Motor neuron (in vitro differentiated cells): ENCODE measurements around the gene DLX4. TPM values are rescaled to one million over a fixed set of nuclear protein-coding genes. Genes with fewer than 3 reads are reported as not detected.

Source experiments
- ATAC-seq, 8 experiments: fragments of 200-7000 bp; cut with Tn5 transposase; replicated peaks in 6 of 8; 2 replicates each; pipeline ENCODE4 v1.8.0; 2021; ENCODE audit warnings: mild to moderate bottlenecking in 8 of 8, moderate library complexity in 8 of 8
- H3K27ac ChIP-seq, 2 donors: fragments of 250-450 bp; sonication (Bioruptor Pico); 2 replicates each; pipeline ENCODE4 v1.9.0; 2021; ENCODE audit warnings: antibody characterized with exemption in 2 of 2, mild to moderate bottlenecking in 2 of 2, moderate library complexity in 1 of 2
- H3K4me1 ChIP-seq, 2 donors: fragments of 250-450 bp; sonication (Bioruptor Pico); replicated peaks in 1 of 2; 2 replicates each; pipeline ENCODE4 v1.6.1; 2021; ENCODE audit warnings: antibody characterized with exemption in 2 of 2, mild to moderate bottlenecking in 2 of 2, moderate library complexity in 1 of 2
- H3K4me3 ChIP-seq, 5 donors: fragments of 250-450 bp; sonication (Bioruptor Pico); 2 replicates each; pipeline ENCODE4 v1.9.0; 2021; ENCODE audit warnings: antibody characterized with exemption in 5 of 5, mild to moderate bottlenecking in 5 of 5, moderate library complexity in 4 of 5
- WGBS, 10 experiments: fragments of 450-650 bp; shearing (Covaris generic); methylation state at CpG; one replicate each; pipeline ENCODE4 v1.0.0; 2022; 5-methylcytosine and 5-hydroxymethylcytosine counted together
- in situ Hi-C, 9 experiments: fragments of 400-800 bp; cut with MboI; loops; one replicate each; pipeline ENCODE4 v1.15.0; 2021; ENCODE audit warnings: low sequenced_read_pairs in 9 of 9, low pct_unique_long_range_greater_than_20kb in 2 of 9; ENCODE audit not compliant: unreplicated experiment in 9 of 9
- total RNA-seq, 8 experiments: library from RNA; unstranded; fragments of 300-600 nt; gene quantifications; 2 replicates each; pipeline versions ENCODE4 v1.2.3 to v1.2.4, GENCODE V29; 2022

DLX4 gene
- total RNA-seq, 8 experiments from 2014 or later: 0.46 to 2.6 (median 1.3) TPM; not detected in 2

DNA sequence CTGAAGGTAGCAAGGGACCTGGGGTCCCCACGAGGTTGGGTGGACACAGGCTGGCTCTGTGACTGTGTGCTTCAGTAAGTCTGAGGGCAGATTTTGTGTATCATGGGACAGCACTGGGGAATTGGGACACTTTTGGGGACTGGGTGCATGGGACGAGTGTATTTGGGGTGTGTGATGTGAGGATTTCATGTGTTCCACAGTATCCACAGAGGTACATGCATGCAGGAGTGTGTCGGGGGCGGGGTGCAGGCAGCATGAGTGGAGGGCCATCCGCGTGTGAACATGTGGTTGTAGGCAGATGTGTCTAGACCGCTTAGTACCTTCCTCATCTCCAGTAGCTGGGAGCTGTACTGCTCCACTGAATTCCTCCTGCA lies 27.1 kb downstream of the DLX4 start:
- peaks cover 0 to 12% of the 10 kb centered on the region in 2 donors for H3K4me1 ChIP-seq
- no peak overlapping the region for H3K27ac ChIP-seq
- H3K4me3 ChIP-seq: no peak overlapping the region
- no peak for ATAC-seq
- in situ Hi-C loops: loop anchor here (10.0 to 25.0 kb wide), 6 partner anchors 121 to 434 kb away; partner anchors contain the start of gene NXPH3 (in 1 of the 9)
- 0 to 41% (median 37%) methylated on average over 1 to 6 of the region's 7 CpGs; no CpG with 5 or more reads in 4 of the 10 experiments for WGBS, 10 experiments

DNA sequence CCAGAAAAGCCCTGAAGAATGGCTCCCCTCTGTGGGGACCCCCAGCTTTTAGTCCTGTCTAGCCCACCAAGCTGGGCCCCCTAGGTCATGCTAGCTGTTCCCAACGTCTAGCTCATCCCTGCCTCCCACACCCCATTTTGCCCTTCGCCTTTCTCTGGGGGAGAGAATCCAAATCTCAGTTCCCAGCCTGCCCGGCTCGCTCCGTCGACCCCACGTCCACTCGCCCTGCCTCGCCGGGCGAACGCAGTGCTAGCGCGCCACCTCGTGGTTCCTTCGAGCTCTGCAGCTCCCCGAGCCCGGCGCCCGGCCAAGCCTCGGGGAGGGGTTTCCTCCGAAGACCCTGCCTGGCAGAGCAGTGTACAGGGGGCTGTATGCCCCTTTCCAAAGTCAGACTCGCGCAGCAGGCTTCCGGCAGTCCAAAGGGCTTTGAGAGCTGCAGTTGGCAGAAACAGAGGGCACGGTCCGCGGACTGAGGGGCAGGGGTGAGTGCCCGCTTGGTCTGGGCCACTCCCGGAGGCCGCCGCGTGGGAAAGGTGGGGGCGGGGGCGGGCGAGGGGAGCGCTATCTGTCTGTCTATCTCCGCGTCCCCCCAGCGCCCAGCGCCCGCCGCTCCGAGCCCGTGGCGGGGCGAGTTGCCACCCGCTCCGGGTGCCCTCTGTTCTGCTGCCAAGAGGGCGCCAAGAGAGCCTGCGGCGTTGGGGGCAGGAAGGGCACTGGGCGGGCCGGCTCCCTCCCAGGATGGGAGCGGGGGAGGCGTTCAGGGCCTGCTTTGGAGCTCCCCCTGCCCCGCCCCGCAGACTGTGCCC lies 27.7 kb downstream of the DLX4 start:
- in situ Hi-C loops: loop anchor here (10.0 to 25.0 kb wide), 6 partner anchors 122 to 434 kb away; partner anchors contain the start of gene NXPH3 (in 1 of the 9)
- peak overlapping the region in 2 of 5 donors; percentile 8 to 10 for H3K4me3 ChIP-seq
- H3K4me1 ChIP-seq: peaks cover 0 to 12% of the 10 kb centered on the region in 2 donors
- peak in 7 of 8 experiments; percentile 5 to 55 (median 50) for ATAC-seq
- WGBS, 10 experiments: 0% methylated on average over 2 to 7 of the region's 58 CpGs; no CpG with 5 or more reads in 8 of the 10 experiments
- no peak overlapping the region for H3K27ac ChIP-seq

- Histone ChIP-seq H3K4me3 (no peak overlapping the region), H3K4me1 (peaks cover 0 to 12% of the 10 kb centered on the region in 2 donors), H3K27ac (no peak overlapping the region)
- no peak for ATAC-seq
- 0 to 80% (median 20%) methylated on average over 1 to 2 of the region's 6 CpGs; no CpG with 5 or more reads in 3 of the 10 experiments for WGBS, 10 experiments
- in situ Hi-C loops: loop anchor here (10.0 to 25.0 kb wide), 6 partner anchors 122 to 435 kb away; partner anchors contain the start of gene NXPH3 (in 1 of the 9)
Measured at GRCh38 chr17:49997301-49997650, 28.3 kb downstream of the DLX4 start.

- Histone ChIP-seq H3K4me1 (peaks cover 0 to 12% of the 10 kb centered on the region in 2 donors), H3K4me3 (no peak overlapping the region), H3K27ac (no peak overlapping the region)
- in situ Hi-C loops: loop anchor here (10.0 to 25.0 kb wide), 6 partner anchors 123 to 436 kb away; partner anchors contain the start of gene NXPH3 (in 1 of the 9)
- ATAC-seq: peak; percentile 27 to 87 (median 76)
- 0 to 86% (median 60%) methylated on average over 1 to 7 of the region's 20 CpGs; no CpG with 5 or more reads in 3 of the 10 experiments for WGBS, 10 experiments
Measured at GRCh38 chr17:49997773-49998703, 29.0 kb downstream of the DLX4 start.

GRCh38 chr17:49998836-49999511 lies 30.0 kb downstream of the DLX4 start:
- no peak overlapping the region for H3K4me3 ChIP-seq
- no peak overlapping the region for H3K27ac ChIP-seq
- in situ Hi-C loops: loop anchor here (10.0 to 25.0 kb wide), 6 partner anchors 124 to 437 kb away; partner anchors contain the start of gene NXPH3 (in 1 of the 9)
- WGBS, 10 experiments: 0 to 100% (median 39%) methylated on average over 1 to 5 of the region's 11 CpGs; no CpG with 5 or more reads in 5 of the 10 experiments
- no peak for ATAC-seq
- H3K4me1 ChIP-seq: peaks cover 0 to 4% of the 10 kb centered on the region in 2 donors

GRCh38 chr17:50003911-50004310 lies 34.9 kb downstream of the DLX4 start:
- 53 to 100% (median 71%) methylated on average over 1 to 2 of the region's 4 CpGs; no CpG with 5 or more reads in 4 of the 10 experiments for WGBS, 10 experiments
- no peak overlapping the region for H3K27ac ChIP-seq
- H3K4me1 ChIP-seq: no peaks in the 10 kb centered on the region
- no peak for ATAC-seq
- no peak overlapping the region for H3K4me3 ChIP-seq
- in situ Hi-C loops: loop anchor here in 1 of 9 experiments (25.0 kb wide), 1 partner anchor 442 kb away; no protein-coding TSS in a partner anchor

DNA sequence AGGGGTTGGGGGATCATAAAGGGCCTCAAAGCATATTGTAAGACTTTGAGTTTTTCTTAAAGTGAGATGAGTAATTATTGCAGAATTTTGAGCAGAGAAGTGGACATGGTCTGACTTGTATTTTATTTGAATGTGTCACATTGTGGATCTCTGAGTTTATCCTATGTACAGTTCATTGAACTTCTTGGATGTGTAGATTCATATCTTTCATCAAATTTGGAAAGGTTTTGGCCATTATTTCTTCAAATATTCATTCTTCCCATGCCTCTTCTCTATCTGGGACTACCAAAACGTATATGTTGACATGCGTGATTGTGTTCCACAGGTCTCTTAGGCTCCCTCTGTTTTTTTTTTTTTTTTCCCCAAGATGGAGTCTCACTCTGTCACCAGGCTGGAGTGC lies 40.3 kb downstream of the DLX4 start:
- in situ Hi-C loops: loop anchor here in 1 of 9 experiments (25.0 kb wide), 1 partner anchor 447 kb away; no protein-coding TSS in a partner anchor
- no peak overlapping the region for H3K4me3 ChIP-seq
- no peak overlapping the region for H3K27ac ChIP-seq
- ATAC-seq: no peak
- WGBS, 10 experiments: 37 to 93% (median 58%) methylated on average over 1 to 2 of the region's 2 CpGs; no CpG with 5 or more reads in 3 of the 10 experiments
- H3K4me1 ChIP-seq: no peaks in the 10 kb centered on the region

DNA sequence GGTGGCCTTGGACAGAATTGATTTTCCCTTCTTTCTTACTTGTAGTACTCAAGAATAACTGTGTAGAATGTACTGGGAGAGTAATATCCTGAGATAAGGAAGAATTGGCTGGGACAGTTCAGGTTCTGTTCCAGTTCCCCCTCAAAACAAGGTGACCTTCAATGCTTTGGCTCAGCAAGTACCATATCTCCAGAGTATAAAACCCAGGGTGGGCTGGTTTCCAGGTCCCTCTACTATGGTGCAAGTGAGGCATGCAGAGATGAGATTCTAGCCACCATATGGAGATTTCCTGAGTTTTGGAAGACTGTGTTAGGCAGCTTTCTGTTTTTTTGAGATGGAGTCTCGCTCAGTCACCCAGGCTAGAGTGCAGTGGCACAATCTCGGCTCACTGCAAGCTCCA lies 44.1 kb downstream of the DLX4 start:
- Histone ChIP-seq H3K4me3 (no peak overlapping the region), H3K4me1 (no peaks in the 10 kb centered on the region), H3K27ac (no peak overlapping the region)
- WGBS, 10 experiments: 0 to 37% methylated on average over 2 of the region's 2 CpGs; no CpG with 5 or more reads in 8 of the 10 experiments
- no peak for ATAC-seq
- in situ Hi-C loops: loop anchor here in 1 of 9 experiments (25.0 kb wide), 1 partner anchor 451 kb away; no protein-coding TSS in a partner anchor

- Histone ChIP-seq H3K4me1 (no peaks in the 10 kb centered on the region), H3K4me3 (no peak overlapping the region), H3K27ac (no peak overlapping the region)
- 0 to 29% (median 0%) methylated on average over 1 of the region's 1 CpG for WGBS, 10 experiments
- ATAC-seq: no peak
- in situ Hi-C loops: loop anchor here in 1 of 9 experiments (25.0 kb wide), 1 partner anchor 452 kb away; no protein-coding TSS in a partner anchor
Measured at GRCh38 chr17:50014471-50015088, 45.6 kb downstream of the DLX4 start.

GRCh38 chr17:50015146-50015545 lies 46.2 kb downstream of the DLX4 start:
- ATAC-seq: no peak
- no peak overlapping the region for H3K27ac ChIP-seq
- 29 to 100% (median 80%) methylated on average over 1 to 2 of the region's 2 CpGs; no CpG with 5 or more reads in 1 of the 10 experiments for WGBS, 10 experiments
- in situ Hi-C loops: loop anchor here in 1 of 9 experiments (25.0 kb wide), 1 partner anchor 453 kb away; no protein-coding TSS in a partner anchor
- no peak overlapping the region for H3K4me3 ChIP-seq
- H3K4me1 ChIP-seq: no peaks in the 10 kb centered on the region

- Histone ChIP-seq H3K4me1 (no peaks in the 10 kb centered on the region), H3K27ac (no peak overlapping the region), H3K4me3 (no peak overlapping the region)
- WGBS, 10 experiments: 40 to 100% (median 83%) methylated on average over 1 of the region's 1 CpG; no CpG with 5 or more reads in 5 of the 10 experiments
- no peak for ATAC-seq
- in situ Hi-C loops: loop anchor here in 1 of 9 experiments (25.0 kb wide), 1 partner anchor 457 kb away; no protein-coding TSS in a partner anchor
Measured at GRCh38 chr17:50018909-50019308, 49.9 kb downstream of the DLX4 start.
